Measurements from ENCODE around the gene FUT1.

GRCh38 chr19:48745208-48745995 lies 7.0 kb downstream of the FUT1 start:
- no peak for TF ChIP-seq CTCF (IDR thresholded peaks at IDR 0.05)
- TF ChIP-seq TEAD4 (IDR thresholded peaks at IDR 0.05; ENCODE audit: borderline replicate concordance, insufficient read depth), result no peak
